ENCODE results near the gene USP34.
"Not testable (repeated sequence)": the region's sequence is repeated elsewhere in the genome, so short reads cannot be mapped to it uniquely, and the experiment has no call there.

USP34 gene

DNA sequence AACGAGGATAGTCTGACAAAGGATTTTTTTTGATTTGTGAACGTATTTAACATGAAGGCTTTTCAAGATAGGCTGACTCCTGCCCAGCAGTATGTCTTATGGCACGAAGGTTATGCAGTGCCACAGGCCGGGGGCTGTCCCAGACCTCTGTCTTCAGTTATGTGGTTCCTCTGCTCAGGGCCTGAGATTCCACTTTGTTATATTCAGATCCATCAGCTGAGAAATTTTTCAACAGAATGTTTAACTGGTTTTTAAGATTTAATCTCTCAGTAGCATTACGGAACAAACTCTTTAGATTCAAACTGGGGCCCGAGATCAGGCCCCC, 288.9 kb downstream of the USP34 start:
- no peak for DNase-seq (ENCODE audit: low read depth)

DNA sequence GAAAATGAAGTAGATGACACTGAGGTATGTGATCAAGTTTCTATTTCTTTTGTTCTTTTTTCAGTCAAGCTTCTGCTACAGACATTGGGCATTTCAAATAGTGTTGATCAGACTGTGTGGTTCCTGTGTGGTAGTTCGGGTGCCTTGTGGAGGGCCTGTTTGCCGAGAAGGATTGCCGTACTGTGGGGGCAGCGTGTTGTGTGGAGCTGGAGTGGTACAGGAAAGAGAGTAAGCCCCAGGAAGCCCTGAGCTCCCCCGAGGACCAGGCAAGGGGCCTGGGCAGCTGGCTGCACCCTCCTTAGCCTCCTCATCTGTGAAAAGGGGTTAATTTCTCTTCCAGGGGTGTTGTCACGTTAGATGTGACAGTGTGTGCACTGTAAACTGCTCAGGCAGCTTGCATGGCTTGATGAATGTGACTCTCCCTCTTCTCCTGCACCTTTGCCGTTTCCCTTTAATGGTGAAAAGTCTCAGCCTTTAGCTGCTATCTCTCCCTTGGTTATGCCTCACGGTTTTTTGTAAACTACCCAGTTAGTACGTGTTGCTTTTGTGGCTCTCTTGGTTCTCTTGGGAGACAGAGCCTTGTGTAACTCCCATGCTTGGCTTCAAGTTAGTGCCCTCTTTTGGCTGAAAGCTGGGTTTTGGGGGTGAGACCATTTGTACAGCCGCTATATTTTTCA, 289.4 kb downstream of the USP34 start:
- DNase-seq (ENCODE audit: low read depth), result no peak

DNA sequence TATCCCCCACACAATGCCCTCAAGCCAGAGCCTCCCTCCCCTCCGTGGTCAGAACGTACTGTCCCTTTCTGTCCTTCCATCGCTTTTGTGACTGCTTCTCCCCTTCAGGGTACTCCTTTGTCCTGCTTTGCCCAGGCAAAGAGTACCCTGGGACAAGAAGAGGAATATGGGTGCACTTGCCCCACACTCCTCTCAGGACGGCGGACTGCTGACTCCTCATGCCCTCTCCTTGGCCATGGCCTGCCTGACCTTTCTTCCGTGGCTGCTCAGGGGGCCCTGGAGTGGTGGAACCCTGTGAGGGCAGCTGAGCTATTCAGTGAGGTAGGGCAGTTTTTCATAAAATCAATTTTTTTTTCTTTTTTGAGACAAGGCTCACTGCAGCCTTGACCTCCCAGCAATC, 290.2 kb downstream of the USP34 start:
- DNase-seq (ENCODE audit: low read depth), result no peak

DNA sequence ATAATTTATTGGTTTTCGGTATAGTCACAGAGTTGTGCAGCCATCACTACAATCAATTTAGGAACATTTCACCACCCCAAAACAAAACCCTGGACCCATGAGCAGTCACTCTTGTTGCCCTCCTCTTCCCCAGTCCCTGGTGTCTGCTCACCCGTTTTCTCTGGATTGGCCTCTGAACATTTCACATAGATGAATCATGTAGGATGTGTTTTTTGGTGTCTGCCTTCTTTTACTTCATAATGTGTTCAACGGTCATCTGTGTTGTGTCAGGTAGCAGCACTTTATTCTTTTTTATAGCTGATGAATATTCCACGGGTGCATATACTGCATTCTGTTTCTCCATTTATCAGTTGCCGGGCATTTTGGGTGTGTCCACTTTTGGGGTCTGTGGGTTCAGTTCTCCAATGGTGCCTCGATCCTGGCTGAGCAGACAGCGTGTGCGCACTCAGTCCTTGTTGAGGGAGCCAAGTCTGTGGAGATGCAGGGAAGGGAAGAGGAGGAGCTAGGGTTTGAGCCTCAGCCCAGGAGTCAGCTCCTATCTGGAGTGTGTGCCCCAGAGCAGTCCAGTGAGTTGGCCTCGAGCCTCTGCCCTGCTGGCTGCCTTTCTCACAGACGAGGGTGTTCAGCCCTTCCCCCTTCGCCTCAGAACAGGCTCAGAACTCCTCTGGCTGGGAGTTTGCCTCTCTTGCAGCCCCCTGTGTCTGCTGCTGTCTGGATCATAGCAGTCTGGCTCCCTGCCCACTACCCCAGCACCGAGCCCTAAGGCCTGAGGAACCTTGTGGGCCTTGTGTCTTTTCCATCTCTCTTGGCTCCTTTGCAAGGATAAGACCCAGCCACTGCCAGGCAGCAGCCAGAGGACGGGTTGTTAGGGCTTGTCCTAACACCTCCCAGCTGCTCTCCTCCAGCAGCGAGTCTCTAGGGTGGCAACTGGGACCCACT, 290.9 kb downstream of the USP34 start:
- DNase-seq (ENCODE audit: low read depth), result no peak

DNA sequence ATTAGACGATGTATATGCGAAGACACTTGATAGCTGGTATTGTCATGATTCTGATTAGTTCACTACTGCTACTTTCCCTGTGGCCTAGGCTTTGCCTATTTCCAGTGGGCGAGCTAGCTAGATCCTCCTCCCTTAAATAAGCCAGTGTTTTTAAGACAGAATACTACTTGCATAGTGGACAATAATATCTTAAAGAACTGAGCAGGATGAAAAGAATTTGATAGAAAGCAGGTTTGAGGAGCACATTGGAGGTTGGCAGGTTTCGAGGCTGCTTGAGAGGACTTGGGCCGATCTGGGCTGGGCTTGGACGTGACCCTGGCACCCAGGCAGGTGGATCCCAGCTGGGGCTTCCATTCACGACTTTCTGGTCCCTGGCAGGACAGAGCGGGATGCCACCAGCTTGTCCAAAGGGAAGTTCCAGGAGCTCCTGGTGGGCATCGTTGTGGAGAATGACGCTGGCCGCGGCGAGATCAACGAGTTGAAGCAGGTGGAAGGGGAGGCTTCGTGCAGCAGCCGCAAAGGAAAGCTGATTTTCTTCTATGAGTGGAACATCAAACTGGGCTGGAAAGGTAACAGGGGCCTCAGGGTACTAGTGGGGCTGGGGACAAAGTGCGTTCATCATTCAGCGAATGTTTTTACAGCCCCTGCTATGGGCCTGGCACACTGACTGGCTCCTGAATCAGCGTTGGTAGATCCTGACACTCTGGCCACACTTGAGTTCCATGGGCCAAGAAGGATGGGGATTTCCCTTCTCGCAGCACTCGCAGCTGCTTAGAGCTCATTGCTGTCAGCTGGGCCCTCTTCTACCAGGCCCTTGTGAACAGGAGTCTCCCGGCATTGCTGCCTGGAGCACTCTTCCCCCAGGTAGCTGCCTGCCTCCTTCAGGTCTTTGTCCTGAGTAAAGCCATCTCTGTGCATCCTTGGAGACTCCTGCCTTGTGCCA, 292.0 kb downstream of the USP34 start:
- DNase-seq (ENCODE audit: low read depth), result no peak

DNA sequence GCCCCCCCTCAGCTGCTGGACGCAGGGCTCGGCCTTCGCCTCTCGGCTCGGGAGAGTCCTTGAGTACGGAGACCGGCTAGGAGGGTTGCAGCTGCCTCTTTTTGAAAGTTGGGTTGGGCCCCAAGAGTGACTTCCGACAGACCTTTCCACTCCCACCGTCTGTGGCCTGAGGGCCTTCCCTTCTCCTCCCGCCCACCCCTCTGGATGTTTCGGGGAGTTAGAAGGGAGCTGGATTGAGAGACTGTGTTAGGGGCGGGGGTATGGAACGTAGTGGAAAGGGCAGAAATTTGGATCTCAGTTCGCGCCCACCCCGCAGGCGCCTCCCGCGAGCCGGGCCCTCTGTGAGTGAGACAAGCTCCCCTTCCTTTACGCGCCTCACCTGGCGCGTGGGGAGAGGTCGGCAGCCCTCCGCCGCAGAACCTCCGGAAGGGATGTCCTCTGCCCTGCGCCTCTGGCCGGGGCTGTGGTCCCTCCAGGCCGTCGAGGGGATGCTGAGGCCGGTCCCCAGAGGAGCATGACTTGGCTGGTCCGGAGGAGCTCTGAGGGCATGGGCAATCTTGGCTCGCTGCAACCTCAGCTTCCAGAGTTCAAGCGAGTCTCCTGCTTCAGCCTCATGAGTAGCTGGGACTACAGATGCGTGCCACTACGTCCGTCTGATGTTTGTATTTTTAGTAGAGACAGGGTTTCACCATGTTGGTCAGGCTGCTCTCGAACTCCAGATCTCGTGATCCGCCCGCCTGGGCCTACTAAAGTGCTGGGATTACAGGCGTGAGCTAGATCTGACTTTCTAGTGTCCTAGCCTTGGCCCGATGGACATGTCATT, 292.9 kb downstream of the USP34 start:
- DNase-seq (ENCODE audit: low read depth), result no peak

DNA sequence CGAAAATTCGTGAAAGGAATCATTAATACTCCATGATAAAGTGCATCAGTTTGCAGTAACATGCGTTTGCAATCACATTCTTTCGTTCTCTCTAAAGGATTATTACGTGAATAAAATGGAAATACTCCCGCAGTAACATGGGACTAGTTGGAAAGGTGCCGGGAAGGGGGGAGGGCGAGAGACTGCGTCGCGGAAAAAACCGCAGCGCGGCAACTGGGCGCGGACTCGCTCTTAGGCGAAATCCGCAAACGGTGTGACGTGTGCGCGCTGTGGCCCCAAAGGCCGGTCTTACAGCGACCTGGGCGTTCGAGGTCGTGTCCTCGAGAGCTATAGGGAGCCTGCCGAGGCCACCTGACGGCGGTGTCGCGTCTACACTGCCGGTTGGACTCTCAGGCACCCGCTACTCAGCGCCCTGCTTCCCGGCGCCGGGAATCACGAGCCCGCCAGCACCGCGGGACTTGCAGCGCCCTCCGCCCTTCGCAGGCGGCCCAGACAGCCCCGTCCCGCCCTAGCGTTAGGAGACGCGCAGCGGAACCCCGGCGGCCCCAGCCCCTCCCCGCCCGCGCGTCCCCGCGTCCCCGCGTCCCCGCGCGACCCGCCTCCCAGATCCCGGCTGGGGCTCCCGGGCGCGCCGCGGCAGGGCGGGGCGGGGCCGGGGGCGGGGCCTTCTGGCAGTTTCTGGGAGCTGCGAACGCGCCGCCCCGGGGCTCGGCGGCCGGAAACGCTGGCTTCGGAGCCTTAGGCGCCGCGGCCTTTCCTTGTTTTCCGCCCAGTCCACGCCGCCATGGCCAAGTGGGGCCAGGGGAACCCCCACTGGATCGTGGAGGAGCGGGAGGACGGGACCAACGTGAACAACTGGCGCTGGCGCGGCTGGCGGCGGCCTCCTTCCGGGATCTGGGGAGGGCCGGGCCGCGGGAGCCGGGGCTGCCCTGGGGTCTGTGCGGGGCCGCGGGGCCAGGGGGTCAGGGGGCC, 293.8 kb downstream of the USP34 start:
- DNase-seq (ENCODE audit: low read depth), result peak; percentile 88

DNA sequence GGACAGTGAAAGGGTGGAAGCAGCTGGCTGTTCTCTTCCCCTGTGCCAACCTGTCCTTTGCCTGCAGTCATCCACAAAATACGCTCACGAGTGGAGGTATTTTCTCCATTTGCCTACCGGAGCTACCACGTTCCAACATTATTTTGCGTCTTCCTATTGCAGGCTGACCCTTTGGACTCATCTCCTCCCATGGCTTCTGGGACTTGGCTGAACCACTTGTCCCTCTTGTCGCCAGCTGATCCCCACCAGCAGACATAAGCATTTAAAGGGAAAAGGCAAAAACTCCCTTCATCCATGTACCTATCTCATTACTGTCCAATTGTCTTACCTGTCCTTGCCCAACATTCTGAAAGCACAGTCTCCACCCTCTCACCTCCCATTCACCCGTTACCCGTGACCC, 295.9 kb downstream of the USP34 start:
- DNase-seq (ENCODE audit: low read depth), result no peak

DNA sequence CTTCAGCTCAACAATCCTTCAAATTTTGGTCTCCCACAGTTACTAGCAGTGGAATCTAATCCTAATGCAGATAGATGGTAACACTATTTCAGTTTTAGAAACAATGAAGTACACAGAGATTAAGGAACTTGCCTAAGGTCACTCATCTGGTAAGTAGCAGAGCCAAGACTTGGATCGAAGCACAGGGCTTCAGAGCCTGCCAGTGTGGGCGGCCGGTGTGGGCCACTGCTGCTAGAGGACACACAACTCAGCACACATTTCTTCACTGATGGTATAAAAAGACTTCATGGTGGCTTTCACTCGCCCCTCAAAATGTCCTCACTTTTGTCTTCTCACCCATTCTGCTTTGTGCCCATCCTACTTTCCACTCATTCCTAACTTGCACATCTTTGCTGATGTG, 297.8 kb downstream of the USP34 start:
- DNase-seq (ENCODE audit: low read depth), result no peak

DNA sequence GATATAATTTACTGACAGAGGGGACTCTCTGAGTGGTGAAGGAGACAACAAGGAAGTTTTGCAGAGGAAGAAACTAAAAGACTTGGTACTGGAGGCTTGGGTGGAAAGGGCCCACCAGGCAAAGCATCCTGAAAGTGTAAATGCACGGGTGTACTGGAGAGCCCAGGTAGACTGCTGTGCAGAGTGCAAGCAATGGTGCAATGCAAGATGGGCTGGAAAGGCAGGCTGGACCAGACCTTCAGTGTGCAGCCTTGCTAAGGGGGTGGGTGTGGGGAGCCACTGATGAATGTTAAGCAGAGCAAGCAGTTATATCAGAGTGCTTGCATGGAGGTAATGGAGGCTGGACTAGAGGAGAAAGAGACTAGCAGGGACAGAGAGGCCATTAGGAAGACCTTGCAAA, 298.2 kb downstream of the USP34 start:
- DNase-seq (ENCODE audit: low read depth), result no peak

DNA sequence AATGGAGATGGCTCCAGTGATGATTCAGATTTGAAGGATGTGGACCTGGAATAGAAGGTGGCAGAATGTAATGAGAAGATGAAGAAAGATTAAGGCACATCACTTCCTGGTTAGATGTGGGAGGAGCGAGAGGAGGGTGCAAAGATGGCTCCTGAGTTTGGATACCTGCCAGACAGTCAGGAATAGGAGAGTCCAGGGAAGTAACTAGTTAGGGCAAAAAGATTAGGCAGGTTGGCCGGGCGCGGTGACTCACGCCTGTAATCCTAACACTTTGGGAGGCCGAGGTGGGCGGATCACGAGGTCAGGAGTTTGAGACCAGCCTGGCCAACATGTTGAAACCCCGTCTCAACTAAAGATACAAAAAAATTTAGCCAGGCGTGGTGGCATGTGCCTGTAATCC, 303.3 kb downstream of the USP34 start:
- DNase-seq (ENCODE audit: low read depth), result no peak

DNA sequence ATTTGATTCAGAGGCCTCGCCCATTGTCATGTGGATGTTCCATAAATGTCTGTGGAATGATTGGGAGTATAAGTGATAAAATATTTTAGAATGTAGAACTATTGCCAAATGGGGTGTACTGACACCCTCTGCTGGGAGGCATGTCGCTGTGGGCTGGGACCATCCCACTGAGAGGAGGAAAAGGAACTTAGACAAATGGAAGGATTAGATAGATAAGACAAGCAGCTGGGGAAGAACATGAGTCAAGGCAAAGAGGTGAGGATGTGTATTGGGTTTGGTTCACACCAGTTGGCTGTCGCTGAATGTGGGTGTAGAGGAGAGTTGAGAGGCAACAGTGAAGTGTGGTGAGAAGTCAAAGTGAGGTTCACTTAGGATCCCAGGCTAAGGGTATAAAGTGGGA, 304.9 kb downstream of the USP34 start:
- DNase-seq (ENCODE audit: low read depth), result no peak

DNA sequence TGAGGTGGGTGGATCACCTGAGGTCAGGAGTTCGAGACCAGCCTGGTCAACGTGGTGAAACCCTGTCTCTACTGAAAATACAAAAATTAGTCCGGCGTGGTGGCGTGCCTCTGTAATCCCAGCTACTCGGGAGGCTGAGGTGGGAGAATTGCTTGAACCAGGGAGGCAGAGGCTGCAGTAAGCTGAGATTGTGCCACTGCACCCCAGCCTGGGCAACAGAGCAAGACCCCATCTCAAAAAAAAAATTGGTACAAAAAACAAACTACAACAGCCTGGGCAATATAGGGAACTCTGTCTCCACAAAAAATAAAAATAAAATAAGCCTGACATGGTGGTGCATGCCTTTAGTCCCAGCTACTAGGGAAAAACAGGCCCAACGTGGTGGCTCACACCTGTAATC, 305.8 kb downstream of the USP34 start:
- DNase-seq (ENCODE audit: low read depth), result not testable (repeated sequence)

DNA sequence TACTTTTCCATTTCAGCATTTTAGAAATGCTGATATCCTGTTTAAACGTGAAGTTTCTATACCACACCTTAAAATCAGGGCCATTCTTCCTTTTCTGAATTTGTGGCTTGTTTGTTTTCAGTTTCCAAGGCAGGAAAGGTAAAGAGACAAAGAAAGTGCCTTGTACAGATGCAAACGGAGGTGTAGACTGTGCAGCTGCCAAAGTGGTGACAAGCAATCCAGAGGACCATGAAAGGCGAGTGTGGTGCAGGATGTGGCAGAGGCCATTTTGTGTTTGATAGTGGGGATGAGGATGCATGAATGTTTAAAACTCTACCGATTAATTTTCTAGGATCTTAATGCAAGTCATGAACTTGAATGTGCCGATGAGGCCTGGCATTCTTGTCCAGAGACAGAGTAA, 308.2 kb downstream of the USP34 start:
- DNase-seq (ENCODE audit: low read depth), result no peak

DNA sequence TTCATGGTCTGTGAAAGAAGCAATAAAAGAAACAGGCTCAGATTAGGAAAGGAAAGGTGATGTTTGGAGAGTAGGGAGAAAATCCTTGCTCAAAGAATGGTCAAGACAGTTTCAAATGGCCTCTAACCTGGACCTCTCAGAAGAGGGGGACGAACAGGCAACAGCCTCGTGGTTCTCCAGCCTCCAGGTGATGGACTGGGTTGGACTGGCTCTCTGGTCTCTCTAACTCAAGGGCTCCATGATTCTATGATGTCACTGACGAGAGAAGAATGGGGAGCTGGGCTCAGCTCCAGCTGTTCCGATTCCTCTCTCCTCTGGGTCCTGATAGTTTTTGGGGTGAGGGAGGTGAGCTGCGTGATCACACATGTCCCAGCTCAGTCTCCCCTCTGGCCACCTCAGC, 309.0 kb downstream of the USP34 start, which contains the start of gene C2orf74:
Gene C2orf74 (plus strand): TSS at position 301 of the 400 bp plus-strand sequence. CDS start 327 bp downstream, outside the sequence.
- no peak for DNase-seq (ENCODE audit: low read depth)

DNA sequence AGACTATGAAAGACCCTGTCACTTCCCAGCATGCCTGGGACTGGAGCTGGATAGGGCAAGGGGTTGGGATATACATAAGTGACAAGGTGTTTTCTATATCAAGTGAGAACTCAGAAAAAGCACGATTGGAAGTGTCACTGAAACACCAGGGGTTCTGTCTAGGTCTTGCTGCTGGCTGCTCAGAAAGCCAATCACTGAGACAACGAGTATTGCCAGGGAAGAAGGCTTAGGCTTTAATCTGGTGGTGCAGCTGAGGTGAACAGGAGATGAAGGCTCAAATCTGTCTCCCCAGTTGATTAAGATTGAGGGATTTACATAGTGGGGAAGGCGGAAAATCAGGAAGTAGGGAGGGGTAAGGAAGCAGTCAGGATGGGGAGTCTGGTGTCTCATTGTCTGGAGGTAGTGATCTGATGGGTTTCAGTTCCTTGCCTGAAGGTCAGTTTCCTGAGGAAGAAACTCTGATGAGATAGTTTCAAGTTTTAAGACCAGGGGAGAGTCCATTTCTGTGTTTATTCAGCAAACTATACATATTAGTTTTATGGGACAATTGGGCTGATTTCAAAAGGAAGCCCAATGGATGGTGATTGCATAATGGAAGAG, 312.4 kb downstream of the USP34 start:
- DNase-seq (ENCODE audit: low read depth), result no peak

DNA sequence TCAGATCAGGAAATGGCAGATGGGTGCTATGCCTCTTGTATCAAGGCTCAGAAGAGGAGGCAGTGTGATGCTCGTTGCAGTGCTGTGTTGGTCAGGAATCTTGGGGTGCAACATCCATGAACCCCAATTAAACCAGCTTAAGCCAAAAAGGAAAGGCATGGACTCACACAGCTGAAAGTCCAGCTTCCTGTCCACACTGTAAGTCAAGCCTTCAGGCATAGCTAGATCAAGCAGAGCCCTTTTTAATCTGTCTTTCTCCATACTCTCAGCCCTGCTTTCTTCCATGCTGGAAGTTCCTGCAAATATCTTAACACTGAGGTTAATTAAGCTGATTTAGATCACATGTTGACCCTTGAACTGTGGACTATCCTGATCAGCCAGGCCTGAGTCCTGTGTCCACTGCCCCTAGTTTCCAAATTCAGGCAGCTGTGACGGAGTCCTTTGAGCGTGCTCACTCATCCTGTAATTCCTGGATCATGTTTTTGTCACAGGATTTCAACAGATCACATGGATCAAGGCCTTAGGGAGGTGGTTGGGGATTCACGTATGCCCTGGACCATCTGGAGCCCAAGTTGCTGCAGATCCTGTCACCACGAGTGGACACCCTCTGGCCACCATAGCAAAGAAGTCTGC, 313.4 kb downstream of the USP34 start:
- DNase-seq (ENCODE audit: low read depth), result no peak

DNA sequence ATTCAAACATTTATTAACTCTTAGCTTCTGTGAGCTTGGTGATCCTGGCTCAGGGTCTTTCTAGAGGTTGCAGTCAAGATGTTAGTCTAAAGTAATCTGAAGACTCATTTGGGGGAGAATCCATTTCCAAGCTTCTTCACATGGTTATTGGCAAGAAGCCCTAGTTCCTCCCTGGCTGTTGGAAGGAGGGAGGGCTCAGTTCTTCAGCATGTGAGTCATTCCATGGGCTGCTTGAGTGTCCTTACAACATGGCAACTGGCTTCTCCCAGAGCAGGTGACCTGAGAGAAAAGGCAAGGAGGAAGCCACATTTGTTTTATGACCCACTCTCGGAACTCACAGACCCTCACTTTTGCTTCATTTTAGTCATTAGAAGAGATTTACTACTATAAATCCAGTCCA, 319.5 kb downstream of the USP34 start:
- DNase-seq (ENCODE audit: low read depth), result no peak

DNA sequence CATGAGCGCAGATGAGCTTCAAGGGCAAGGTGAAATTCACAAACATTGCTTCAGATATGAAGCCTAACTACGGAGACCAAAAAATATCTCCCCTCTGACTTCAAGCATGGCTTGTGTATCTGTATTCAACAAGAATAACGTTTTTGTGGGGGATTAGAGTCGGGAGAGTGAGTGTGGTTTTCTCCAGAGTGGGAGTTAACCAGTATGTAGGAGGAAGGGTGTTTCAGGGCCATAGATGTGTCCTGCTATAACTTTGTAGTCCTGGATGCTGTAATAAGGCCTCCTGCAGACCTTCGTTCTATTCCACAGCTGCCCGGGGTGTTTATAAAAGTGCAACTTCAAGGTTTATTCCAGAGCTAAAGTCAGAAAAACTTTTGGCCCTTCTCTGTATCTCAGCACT, 321.8 kb downstream of the USP34 start:
- DNase-seq (ENCODE audit: low read depth), result no peak

Data from T-helper 22 cell (primary cell).